Fibroblast of mammary gland (primary cell): ENCODE measurements around the gene KDM2B.

Experiments
- DNase-seq: peaks from one replicate; pipeline ENCODE4 v3.0.0-alpha.2; 2010; ENCODE audit warnings: low read depth
- H3K4me3 ChIP-seq: 2 replicates; pipeline ENCODE4 v1.5.1; 2011; ENCODE audit warnings: low read depth, mild to moderate bottlenecking, low read length, moderate library complexity; ENCODE audit not compliant: control insufficient read depth
- CTCF ChIP-seq: conservative IDR thresholded peaks from 2 replicates; pipeline ENCODE4 v1.5.1; 2011; ENCODE audit warnings: low read depth, low read length, inconsistent platforms; ENCODE audit not compliant: control insufficient read depth, insufficient read depth

Gene KDM2B

GRCh38 chr12:121579190-121579791 lies 1.5 kb downstream of the KDM2B start:
- DNase-seq, result no peak
- TF ChIP-seq CTCF, result no peak
- peak overlapping the region; percentile 67 for H3K4me3 ChIP-seq

- no peak for TF ChIP-seq CTCF
- no peak for DNase-seq
- peak overlapping the region; percentile 67 for H3K4me3 ChIP-seq
Observed at GRCh38 chr12:121578230-121579189, 2.3 kb downstream of the KDM2B start.

GRCh38 chr12:121577443-121578180 lies 3.2 kb downstream of the KDM2B start:
- no peak for DNase-seq
- H3K4me3 ChIP-seq, result no peak overlapping the region
- TF ChIP-seq CTCF, result no peak

GRCh38 chr12:121576851-121577391 lies 3.9 kb downstream of the KDM2B start:
- peak; percentile 88 for DNase-seq
- TF ChIP-seq CTCF, result no peak
- H3K4me3 ChIP-seq, result no peak overlapping the region

- no peak for DNase-seq
- no peak overlapping the region for H3K4me3 ChIP-seq
- no peak for TF ChIP-seq CTCF
Observed at GRCh38 chr12:121575952-121576625, 4.7 kb downstream of the KDM2B start.

GRCh38 chr12:121575051-121575450 lies 5.8 kb downstream of the KDM2B start:
- DNase-seq, result no peak
- TF ChIP-seq CTCF, result no peak
- H3K4me3 ChIP-seq, result no peak overlapping the region
